Activated CD8-positive, alpha-beta memory T cell treated with anti-CD3 and anti-CD28 coated beads for 4 hours (primary cell): ENCODE data around the gene ZC3H10.
"Not testable (repeated sequence)": the region's sequence is repeated elsewhere in the genome, so short reads cannot be mapped to it uniquely, and the experiment has no call there.

Experiments used
- DNase-seq, 2 donors: peaks; one replicate each; pipeline ENCODE4 v3.0.0-alpha.2; 2020; ENCODE audit warnings: low read depth in 2 of 2

Gene ZC3H10, protein sequence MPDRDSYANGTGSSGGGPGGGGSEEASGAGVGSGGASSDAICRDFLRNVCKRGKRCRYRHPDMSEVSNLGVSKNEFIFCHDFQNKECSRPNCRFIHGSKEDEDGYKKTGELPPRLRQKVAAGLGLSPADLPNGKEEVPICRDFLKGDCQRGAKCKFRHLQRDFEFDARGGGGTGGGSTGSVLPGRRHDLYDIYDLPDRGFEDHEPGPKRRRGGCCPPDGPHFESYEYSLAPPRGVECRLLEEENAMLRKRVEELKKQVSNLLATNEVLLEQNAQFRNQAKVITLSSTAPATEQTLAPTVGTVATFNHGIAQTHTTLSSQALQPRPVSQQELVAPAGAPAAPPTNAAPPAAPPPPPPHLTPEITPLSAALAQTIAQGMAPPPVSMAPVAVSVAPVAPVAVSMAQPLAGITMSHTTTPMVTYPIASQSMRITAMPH

DNA sequence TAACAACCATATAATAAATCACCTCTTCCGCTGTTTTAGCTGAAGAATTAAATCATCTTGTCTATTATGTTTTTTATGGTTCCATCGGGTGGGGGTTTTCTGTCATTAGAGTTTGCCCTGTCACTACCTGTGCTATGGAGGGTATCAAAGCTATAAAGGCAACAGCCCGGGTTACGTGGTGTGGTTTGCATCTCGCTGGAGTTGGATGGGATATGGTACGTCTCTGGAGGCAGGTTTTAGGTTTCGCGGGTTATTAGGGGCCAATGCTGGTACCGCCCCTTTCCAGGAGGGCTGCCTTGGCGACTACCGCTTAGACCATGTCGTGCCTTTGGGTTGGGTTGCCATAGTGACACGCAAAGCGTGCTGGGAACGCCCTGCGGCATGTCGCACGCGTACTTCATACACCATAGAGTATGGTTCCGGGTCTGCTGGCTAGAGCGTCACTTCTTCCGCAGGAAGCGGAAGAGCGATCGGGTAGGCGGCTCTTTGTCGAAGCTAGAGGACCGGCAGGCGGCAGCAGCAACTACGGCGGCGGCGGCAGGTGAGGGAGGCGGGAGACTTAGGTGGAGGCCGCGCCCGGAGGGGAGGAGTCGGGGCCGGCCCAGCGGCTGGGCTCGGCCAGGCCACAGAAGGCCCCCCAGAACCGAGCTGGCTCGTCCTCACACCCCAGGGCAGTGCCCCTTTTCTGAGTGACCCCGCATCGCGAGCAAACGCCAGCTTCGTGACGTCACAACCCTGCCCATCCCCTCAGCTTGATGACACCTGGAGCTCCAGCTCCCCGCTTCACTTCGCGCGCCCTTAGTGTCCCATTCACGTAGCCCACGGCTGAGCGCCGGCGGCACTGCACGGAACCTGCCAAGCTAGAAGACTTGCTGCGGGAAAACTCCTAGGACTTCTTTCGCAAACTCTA lies at the start of gene ZC3H10:
Gene ZC3H10, plus strand, starts transcription at position 489 of the 910 bp plus-strand sequence. CDS start 2,297 bp downstream, outside the sequence.
- peak; percentile 94 to 98 for DNase-seq

DNA sequence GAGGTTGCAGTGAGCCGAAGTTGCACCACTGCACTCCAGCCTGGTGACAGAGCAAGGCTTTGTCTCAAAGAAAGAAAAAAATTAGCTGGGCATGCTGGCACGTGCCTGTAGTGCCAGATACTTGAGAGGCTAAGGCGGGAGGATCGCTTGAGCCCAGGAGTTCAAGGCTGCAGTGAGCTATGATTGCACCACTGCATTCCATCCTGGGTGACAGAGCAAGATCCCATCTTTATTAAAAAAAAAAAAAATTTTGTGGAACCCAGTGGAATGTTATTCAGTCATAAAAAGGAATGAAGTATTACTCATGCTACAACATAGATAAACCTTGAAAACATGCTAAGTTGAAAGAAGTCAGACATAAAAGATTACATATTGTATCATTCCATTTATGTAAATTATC lies 46.4 kb upstream of the ZC3H10 start:
- DNase-seq: no peak

DNA sequence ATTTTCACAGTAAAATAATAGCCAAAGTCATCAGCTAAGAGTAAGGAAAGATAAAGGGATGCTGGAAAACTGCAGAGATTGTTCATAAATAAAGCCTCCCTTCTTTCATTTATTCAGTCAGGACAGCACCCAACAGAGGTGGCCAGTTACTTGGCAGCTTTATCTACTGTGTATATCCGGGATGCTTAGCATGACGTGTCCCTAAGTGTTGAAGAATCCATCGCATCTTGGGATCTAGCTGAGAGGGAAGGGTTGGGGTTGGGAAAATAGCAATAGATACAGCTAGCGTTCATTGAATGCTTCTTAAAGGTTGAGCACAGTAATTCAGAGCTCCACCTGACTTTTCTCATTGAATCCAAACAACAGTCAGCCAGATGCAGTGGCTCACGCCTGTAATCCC lies 43.7 kb upstream of the ZC3H10 start:
- no peak for DNase-seq

DNA sequence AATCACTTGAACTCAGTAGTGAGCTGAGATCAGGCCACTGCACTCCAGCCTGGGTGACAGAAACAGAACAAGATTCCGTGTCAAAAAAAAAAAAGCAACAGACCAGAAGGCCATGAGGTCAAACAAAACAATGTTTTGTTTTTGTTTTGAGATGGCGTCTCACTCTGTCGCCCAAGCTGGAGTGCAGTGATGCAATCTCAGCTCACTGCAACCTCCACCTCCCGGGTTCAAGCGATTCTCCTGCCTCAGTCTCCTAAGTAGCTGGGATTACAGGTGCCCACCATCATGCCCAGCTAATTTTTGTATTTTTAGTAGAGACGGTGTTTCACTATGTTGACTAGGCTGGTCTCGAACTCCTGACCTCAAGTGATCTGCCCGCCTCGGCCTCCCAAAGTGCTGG lies 40.1 kb upstream of the ZC3H10 start:
- DNase-seq: not testable (repeated sequence)

DNA sequence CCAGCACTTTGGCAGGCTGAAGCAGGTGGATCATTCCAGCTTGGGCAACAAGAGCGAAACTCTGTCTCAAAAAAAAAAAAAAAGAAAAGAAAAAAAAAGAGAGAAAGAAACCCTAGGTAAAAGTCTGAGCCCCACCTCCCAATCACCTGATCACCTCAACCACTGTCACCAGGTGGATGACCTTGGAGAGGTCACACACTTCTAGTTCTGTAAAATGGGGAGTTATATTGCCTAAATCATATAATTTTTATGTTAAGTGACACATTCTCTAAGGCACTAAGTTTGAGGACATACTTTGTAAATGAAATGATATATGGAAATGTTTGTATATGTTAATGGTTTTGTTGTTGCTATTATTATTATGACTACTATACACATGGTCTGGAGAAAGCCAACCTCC lies 39.6 kb upstream of the ZC3H10 start:
- no peak for DNase-seq

DNA sequence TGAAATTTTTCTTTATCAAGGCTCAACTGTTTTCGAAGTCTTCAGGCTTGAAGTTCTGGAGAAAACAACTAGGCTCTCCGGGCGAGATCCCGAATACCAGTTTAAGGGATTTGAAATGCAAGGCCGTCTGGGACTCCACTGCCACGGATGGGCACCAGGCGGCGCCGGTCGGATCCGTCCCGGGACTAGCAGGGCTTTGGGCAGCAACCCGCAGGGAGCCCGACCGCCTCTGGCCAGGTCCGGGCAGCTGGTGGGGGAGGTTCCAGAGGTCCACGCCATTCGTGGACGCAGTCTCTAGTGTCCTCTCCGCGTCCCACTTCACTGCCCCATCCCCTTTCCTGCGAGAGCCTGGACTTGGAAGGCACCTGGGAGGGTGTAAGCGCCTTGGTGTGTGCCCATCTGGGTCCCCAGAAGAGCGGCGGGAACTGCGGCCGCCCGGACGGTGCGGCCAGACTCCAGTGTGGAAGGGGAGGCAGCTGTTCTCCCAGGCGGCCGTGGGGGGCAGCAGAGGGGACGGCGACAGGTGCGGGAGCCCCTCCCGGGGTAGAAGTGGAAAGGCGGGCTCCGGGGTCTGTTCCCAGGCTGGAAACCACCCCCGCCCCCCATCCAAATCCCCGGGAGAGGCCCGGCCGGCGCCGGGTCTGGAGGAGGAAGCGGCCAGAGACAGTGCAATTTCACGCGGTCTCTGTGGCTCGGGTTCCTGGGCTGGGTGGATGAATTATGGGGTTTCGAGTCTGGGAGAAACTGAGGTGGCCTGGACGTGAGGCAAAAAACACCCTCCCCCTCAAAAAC lies 38.9 kb upstream of the ZC3H10 start:
- peak in 1 of 2 donors; percentile 20 for DNase-seq

DNA sequence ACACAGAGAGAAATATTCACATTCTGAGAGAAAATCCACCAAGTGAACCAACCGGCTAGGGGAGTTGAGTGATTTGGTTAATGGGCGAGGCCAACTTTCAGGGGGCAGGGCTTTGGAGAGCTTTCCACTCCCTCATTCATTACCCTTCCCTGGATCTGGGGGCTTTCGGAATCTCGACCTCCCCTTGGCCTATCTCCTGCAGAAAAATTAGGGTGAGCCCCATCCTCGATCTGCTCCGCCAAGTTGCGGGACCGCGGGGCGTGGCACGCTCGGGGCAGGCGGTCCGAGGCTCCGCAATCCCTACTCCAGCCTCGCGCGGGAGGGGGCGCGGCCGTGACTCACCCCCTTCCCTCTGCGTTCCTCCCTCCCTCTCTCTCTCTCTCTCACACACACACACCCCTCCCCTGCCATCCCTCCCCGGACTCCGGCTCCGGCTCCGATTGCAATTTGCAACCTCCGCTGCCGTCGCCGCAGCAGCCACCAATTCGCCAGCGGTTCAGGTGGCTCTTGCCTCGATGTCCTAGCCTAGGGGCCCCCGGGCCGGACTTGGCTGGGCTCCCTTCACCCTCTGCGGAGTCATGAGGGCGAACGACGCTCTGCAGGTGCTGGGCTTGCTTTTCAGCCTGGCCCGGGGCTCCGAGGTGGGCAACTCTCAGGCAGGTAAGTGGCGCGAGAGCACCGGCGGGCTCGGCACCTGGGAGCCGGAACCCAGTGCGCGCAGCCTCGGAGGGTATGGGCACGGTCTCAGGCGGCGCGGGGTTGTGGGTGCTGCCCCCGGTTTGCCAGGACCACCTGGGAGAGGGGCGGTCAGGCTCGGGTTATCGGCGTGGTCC lies 38.1 kb upstream of the ZC3H10 start, which contains the start of gene ERBB3:
Gene ERBB3, plus strand, starts transcription at position 443 of the 833 bp plus-strand sequence. Its CDS starts 136 bp downstream, at position 579.
- peak; percentile 49 to 52 for DNase-seq

DNA sequence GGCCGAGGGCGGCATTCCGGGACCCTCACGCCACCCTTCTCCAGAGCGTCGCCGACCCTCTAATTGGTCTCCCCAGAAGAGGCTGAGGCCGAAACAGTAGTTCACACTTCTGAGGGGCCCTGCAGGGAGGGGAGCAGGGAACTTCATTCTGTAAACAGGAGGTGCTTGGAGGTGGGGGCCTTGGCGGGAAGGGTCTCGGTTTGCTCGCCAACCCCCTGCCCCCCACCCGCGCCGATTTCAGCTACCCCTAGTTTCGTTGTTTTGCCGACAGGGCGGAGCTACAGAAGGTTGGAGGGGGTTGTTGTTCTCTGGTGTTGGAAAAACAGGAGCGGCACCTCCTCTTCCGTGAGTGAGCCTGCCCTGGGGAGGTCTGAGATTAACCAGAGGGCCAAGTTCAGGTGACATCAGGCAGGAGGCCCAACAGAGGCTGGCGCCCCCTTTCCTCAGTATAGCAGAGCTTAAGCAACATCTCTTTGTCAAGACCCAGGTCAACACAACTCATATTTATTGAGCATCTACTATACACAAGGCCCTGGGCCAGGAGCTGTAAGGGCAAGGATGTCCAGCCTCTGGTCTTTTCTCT lies 37.4 kb upstream of the ZC3H10 start:
- DNase-seq: no peak

DNA sequence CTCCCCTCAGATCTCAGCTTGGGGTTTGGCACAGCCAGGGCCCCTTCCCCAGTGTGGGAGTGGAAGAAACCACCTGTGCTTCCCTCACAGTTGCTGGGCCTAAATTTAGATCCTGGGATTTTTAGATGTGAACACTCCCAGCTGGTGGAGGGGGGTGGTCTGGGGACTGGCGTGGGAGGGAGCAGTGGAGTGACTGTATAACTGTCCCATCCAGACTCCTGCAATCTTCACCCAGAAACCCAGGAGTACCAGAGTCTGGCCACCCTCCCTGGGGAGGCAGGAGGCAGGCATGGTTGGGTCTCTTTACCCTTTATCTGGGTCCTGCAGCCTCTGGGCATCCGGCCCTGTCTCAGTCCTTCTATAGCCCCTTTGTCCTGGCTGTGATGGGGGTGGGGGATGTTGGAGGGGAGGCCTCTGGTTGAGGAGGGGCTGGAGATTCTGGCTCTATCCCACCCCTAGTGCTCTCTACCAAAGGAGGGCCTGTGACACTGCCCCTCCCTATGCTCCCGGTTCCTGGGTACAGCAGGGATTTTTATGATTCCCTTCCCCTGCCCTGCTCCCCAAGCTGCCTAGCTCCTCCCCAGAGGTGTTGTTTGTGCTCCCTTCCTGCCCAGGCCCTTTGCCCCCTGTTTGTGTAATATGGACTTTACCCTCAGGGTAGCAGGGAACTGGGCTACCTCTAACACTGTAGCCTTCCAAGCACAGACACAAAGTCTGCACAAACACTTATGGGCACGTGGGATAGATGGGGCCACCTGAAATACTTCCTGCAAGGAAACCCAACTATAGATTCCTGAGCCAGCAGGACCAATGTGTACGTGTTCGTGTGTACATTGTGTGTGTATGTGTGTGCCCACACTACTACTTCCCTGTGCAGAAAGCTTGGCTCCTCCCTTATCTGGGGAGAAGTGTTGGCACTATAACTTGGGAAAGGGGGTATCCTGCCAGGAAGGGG lies 36.4 kb upstream of the ZC3H10 start:
- no peak for DNase-seq

DNA sequence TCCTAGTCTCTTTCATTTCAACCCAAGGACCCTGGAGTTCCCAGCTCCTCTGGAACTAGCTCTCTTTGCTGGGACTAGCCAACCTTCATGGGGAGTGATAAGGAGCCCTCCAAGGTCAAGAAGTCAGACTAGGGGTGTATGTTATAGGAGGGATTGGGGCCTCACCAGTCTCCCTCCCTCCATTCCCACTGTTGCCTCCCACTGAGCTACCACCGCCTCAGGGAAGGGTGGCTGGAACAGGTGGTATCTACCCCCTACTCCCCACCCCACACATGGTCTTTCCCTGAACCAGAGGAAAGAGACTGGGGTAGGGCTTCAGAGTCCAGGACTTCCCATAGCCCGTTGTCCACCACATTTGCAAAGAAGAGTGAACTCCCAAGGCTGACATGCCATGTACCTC lies 35.7 kb upstream of the ZC3H10 start:
- DNase-seq: no peak

DNA sequence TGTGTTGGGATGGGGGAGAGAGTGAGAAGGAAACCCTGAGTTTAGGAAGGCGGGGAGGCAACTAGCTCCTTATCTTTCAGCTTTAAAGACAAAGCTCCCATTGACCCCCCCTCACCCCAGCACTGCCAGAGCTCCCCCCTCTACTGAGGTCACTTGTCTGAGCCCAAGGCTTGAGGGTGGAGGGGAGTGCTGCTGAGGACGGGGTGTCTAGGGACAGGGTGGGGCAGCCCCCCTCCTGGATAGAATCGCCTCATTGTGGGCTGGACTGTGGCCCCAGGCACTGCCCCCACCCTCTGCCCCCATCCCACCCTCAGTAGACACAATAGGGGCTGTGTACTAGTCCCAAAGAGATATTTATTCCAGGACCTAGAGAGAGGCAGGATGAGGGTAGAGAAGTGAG lies 35.1 kb upstream of the ZC3H10 start:
- no peak for DNase-seq

DNA sequence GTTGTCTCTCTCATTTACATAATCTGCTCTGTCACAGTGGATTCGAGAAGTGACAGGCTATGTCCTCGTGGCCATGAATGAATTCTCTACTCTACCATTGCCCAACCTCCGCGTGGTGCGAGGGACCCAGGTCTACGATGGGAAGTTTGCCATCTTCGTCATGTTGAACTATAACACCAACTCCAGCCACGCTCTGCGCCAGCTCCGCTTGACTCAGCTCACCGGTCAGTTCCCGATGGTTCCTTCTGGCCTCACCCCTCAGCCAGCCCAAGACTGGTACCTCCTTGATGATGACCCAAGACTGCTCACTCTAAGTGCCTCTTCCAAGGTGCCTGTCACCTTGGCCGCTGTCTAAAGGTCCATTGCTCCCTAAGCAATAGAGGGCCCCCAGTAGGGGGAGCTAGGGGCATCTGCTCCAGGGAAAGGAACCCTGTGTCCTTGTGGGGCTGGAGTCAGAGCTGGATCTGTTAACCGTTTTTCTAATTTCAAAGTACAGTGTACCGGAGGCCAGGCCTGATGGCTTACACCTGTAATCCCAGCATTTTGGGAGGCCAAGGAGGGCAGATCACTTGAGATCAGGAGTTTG lies 33.0 kb upstream of the ZC3H10 start:
- no peak for DNase-seq

DNA sequence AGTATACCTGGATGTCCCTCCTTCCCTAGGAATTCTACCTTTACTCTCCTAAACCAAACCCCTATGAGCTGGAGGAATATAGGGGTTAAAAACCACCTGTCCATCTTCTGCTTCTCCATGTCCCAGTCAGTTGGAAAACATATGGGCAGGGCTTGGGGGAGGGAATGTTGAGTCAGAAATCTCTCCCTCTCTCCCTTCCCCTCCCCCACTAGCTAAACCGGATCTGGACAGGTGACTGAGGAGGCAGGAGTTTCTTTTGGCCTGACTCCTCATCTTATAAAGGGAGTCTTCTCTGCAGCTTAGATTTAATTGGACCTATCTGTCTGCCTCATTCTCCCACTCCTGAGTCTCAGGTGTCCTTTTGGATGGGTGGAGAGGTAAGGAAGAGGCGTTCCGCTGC lies 32.0 kb upstream of the ZC3H10 start:
- no peak for DNase-seq

DNA sequence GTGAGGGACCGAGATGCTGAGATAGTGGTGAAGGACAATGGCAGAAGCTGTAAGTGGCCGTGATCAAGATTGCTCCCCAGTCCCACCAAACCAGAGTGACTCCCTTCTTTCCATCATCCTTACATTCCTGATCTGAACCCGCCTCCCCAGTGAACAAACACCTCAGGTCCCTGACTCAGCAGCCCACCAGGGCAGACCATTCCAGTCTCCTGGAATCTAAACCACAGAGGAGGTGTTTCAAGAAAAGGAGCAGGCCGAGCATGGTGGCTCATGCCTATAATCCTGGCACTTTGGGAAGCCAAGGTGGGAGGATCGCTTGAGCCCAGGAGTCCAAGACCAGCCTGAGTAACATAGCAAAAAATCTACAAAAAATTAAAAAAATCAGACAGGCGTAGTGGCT lies 31.5 kb upstream of the ZC3H10 start:
- DNase-seq: no peak

DNA sequence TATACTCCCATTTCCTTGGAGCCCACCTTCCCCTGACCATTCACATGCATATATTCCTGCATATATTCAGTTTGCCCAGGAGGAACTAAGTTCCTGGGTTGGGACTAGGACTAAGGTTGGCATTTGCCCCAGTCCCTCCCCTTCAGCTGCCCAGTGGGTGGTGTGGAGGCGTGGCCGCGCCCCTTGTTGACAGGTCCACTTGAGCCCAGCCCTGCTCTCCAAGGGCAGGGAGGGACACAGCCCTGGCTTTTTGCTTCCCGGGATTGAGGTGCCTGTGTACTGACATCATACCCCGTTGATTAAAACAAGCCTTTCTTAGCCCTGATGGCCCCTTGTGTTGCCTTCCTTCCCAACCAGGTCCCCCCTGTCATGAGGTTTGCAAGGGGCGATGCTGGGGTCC lies 30.8 kb upstream of the ZC3H10 start:
- DNase-seq: no peak

DNA sequence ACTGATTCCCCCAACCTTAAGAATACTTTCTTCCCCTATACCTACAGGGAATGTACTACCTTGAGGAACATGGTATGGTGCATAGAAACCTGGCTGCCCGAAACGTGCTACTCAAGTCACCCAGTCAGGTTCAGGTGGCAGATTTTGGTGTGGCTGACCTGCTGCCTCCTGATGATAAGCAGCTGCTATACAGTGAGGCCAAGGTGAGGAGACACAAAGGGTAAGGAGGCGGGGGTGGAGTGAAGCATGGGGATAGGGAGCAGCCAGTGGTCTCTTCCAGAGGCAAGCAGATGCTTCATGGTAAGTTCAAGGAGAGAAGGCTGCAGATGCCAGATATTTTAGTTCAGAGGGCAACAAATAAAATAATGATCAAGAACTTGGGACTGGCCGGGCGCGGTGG lies 20.3 kb upstream of the ZC3H10 start:
- DNase-seq: no peak

DNA sequence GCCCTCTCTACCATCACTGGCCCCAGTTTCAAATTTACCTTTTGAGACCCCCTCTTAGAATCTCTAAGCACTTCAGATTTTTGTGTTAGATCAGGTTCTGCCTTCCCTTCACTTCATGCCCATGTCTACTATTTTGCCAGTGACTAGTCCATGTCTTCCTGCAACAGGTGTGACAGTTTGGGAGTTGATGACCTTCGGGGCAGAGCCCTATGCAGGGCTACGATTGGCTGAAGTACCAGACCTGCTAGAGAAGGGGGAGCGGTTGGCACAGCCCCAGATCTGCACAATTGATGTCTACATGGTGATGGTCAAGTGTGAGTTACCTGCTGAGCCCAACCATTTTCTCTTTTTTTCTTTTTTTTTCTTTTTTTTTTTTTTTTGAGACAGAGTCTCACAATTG lies 19.5 kb upstream of the ZC3H10 start:
- DNase-seq: no peak

DNA sequence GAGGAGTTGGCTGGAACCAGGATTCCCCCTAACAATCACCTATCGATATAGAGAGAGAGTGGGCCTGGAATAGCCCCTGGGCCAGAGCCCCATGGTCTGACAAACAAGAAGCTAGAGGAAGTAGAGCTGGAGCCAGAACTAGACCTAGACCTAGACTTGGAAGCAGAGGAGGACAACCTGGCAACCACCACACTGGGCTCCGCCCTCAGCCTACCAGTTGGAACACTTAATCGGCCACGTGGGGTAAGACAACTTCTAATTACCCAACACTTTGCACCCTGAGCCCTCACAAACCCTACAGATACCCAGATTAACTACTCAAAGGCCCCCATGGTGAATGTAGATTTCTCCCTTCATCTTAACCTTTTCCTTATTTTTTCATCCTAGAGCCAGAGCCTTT lies 18.3 kb upstream of the ZC3H10 start:
- no peak for DNase-seq

DNA sequence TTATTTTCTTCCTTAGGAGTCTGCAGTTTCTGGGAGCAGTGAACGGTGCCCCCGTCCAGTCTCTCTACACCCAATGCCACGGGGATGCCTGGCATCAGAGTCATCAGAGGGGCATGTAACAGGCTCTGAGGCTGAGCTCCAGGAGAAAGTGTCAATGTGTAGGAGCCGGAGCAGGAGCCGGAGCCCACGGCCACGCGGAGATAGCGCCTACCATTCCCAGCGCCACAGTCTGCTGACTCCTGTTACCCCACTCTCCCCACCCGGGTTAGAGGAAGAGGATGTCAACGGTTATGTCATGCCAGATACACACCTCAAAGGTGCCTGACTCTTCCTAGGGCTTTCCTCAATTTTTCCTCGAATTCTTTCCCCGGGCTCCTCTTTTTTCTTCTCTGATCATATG lies 17.0 kb upstream of the ZC3H10 start:
- DNase-seq: no peak
